Measurements from ENCODE around the gene CD28. TPM values are rescaled to one million over a fixed set of nuclear protein-coding genes. Genes with fewer than 3 reads are reported as not detected.
"Not testable (repeated sequence)": the region's sequence is repeated elsewhere in the genome, so short reads cannot be mapped to it uniquely, and the experiment has no call there.

Gene CD28
- polyA plus RNA-seq, 4 donors: 1.3 to 2.3 (median 2.0) TPM

GRCh38 chr2:203741566-203741965 lies 35.1 kb downstream of the CD28 start:
- no peak for DNase-seq (ENCODE audit: low read depth in 4 of 4, low spot score in 3 of 4)

- DNase-seq (ENCODE audit: low read depth in 4 of 4, low spot score in 3 of 4): no peak
Observed at GRCh38 chr2:203743441-203743981, 37.1 kb downstream of the CD28 start.

DNA sequence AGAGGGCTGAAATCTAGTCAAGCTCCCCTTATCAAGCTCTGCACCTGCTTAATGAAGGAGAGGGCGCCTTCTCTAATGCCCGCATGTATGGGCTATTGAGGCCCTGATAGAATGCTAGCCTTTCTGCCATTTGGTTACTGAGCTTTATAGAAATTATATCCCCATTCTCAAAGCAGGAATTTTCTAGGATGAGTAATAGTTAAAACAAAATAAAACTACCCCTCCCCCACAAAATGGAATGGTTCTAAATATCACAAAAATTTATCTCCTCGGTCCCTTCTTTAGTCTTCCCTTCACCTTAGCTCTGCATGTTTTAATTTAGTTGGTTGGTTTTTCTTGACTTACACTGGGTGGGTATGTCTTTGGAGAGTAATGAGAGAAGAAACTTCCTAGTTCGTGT lies 37.7 kb downstream of the CD28 start:
- DNase-seq (ENCODE audit: low read depth in 4 of 4, low spot score in 3 of 4): no peak

DNA sequence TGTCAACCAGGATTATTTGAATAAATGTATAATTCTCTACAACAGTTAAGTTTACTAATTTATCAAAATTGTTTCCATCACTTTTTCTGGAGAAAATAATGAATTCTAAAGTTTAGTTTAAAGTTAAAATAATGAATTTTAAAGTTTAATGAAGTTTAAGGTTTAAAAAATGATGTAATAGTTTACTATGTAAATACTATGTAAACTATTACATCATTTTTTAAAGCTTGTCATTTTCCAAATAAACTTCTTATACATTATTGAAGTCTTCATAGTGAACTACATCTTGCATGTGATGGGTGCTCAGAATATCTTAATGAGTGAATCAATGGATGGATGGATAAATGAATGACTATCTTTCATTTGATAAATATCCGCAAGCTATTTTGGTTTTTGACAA lies 38.8 kb downstream of the CD28 start:
- DNase-seq (ENCODE audit: low read depth in 4 of 4, low spot score in 3 of 4): no peak

DNA sequence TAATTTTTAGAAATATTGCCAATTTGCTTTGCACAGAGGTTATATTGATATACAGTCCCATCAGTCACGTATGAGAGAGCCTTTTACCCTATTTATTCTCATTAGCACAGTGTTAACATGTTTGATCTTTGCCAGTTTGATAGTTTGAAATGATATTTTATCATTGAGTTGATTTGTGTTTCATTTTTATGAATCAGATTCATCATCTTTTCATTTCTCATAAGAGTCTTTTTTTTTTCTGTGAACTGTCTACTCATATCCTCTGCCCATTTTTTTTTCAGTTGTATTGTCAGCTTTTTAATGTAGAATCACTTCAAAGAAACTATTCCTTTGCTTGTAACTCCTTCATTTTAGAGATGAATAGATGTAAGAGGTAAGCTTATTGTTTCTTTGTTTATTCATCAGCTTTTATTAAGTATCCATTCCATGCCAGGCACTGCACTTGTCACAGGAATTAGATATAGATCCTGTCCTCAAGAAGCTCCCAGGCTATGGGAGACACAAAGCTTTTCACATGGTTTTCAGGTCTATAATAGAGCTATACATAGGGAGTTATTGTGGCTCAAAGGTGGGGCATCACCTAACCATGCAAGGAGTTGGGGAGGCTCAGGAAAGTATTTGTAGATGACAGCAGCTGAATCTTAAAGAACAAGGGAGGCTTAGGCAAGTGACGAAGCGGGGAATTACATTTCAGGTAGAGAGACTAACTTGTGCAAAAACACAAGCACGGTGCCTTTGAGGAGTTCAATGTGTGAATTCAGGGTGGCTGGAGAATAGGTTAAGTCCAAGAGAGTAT lies 42.1 kb downstream of the CD28 start:
- DNase-seq (ENCODE audit: low read depth in 4 of 4, low spot score in 3 of 4): no peak

DNA sequence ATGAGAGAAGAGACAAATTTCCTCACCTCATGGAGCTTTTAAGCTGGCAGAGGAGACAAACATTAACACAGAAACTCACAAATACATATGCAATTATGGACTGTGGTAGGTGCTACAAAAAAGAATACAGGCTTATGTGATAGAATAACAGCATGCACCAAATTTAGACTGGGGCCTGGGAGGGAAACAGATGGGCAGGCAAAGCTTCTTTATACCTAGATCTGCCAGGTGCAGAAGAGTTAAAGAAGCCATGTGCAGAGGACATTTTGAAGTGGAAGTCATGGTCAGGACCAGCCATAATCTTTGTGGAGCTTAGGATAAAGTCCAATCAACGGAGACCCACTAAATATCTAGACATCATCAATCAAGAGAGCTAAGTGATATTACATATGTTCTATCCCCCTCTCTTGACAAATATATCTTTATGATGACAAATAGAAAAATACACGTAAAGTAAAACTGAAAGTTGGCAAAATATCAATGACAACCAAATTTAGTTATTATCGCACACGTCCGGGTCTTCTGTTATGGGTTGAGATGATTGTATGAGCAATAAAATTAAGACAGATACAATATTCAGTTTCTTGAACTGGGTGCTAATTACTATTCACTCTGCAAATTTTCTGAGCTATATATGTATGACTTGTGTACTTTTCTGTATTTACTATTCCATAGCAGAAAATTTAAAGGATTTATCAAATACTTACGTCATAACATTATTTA lies 44.1 kb downstream of the CD28 start:
- DNase-seq (ENCODE audit: low read depth in 4 of 4, low spot score in 3 of 4): no peak

GRCh38 chr2:203751685-203752271 lies 45.3 kb downstream of the CD28 start:
- DNase-seq (ENCODE audit: low read depth in 4 of 4, low spot score in 3 of 4): no peak

- no peak for DNase-seq (ENCODE audit: low read depth in 4 of 4, low spot score in 3 of 4)
Observed at GRCh38 chr2:203756161-203756560, 49.7 kb downstream of the CD28 start.

DNA sequence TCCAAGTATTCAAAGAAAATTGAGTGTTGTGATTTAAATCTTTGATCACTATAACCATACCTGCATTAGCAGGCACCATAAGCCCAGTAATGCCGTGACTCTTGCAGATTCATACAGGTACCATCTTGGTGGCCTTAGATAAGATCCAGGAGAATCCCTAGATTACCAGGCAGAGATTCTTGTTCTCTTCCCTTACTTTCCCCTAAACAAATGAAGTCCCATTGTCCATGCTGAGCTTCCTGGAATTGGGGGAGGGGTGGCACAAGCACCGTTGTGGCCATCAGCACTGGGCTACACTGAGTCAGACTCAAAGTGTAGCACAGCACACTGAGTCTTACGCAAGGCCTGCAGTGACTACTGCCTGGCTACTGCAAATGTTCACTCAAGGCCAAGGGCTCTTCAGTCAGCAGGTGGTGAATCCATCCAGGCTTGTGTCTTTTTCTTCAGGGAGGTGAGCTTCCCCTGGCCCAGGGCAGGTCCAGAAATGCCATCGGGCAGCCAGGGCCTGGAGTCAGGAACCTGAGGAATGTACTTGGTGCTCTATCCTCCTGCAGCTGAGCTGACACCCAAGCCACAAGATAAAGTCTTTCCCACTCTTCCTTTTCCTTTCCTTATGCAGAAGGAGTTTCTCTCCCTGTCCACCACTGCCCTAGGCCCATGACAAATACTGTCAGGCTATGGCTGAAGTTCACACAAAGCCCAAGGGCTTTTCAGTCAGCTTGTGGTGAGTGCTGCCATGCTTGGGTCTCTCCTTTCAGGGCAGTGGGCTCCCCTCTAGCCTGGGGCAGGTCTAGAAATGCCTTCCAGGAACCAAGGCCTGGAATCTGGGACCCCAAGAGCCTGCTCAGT lies 52.6 kb downstream of the CD28 start:
- no peak for DNase-seq (ENCODE audit: low read depth in 4 of 4, low spot score in 3 of 4)

- DNase-seq (ENCODE audit: low read depth in 4 of 4, low spot score in 3 of 4): no peak
Observed at GRCh38 chr2:203759690-203760365, 53.4 kb downstream of the CD28 start.

DNA sequence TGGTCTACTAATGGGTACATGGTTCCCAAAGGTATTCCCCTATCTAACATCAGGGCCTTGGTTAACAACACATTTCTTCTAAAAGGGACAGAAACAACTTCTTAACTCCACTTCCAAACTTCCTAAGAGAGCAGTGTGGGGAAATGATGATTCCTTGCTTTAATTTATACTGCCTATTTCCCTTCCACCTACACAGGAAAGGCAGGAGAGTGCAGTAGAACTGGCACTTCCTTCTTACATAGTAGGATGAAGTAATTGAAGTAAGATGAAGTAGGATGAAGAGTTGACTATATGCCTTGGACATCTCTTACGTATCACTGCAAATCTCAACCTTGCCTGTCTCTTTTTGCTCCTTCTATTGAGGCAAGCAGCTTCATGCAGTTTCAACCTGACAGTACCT lies 54.7 kb downstream of the CD28 start:
- no peak for DNase-seq (ENCODE audit: low read depth in 4 of 4, low spot score in 3 of 4)

- DNase-seq (ENCODE audit: low read depth in 4 of 4, low spot score in 3 of 4): peak in 1 of 4 donors; percentile 16
Observed at GRCh38 chr2:203763241-203763937, 57.0 kb downstream of the CD28 start.

GRCh38 chr2:203763938-203764664 lies 57.7 kb downstream of the CD28 start:
- no peak for DNase-seq (ENCODE audit: low read depth in 4 of 4, low spot score in 3 of 4)

GRCh38 chr2:203772456-203773165 lies 66.2 kb downstream of the CD28 start:
- no peak for DNase-seq (ENCODE audit: low read depth in 4 of 4, low spot score in 3 of 4)

DNA sequence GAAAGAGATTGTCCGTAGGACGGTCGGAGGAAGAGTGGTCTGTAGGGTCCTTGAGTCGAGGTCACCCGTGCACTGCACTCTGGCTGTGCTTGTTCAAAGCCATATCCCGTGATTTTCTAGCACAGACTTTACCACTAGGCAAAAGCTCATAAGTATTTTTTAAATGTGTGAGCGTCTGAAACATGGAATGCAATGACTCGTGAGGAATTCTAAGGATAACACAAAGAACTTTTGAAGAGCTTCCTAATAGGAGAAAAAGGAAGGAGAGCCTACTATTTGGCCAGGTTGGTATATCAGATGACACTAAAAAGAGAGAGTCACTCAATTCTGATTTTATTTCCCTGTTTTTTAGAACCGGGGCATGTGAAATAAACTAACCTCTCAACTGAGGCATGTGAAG lies 68.3 kb downstream of the CD28 start:
- DNase-seq (ENCODE audit: low read depth in 4 of 4, low spot score in 3 of 4): no peak

DNA sequence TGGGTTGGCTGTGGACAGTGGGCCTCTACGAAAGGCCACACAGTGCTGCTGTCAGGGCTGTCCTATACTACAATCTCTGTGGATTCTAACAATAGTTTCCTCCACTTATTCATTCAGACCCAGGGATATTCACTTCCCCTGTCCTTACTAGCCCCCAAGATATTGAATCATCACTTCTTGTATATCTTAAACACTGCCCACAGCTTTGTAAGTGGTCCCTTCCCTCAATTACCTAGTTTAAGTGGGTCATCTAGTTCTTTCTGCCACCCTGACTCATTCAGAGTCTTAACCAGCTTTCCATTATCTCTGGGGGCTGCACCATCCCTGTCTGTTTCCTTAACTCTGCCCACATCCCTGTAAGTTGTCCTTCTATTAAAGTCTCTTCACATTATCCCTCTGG lies 69.2 kb downstream of the CD28 start:
- DNase-seq (ENCODE audit: low read depth in 4 of 4, low spot score in 3 of 4): no peak

GRCh38 chr2:203777030-203777429 lies 70.6 kb downstream of the CD28 start:
- no peak for DNase-seq (ENCODE audit: low read depth in 4 of 4, low spot score in 3 of 4)

DNA sequence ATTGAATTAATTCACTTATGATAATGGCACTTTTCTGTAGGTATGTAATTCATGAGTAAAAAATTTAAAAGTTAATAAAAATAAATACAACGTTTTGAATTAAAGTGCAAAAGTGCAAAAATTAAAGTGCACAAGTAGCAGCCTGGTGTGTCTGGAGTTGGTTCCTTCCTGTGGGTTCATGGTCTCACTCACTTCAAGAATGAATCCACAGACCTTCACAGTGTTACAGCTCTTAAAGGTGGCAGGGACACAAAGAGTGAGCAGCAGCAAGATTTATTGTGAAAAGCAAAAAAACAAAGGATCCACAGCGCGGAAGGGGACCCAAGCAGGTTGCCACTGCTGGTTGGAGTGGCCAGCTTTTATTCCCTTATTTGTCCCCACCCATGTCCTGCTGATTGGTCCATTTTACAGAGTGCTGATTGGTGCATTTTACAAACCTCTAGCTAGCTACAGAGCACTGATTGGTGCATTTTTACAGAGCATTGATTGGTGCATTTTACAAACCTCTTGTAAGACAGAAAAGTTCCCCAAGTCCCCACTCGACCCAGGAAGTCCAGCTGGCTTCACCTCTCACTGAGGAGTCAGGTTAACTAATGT lies 73.1 kb downstream of the CD28 start:
- not testable (repeated sequence) for DNase-seq (ENCODE audit: low read depth in 4 of 4, low spot score in 3 of 4)
